Colonic mucosa (tissue), 4 donors: ENCODE measurements around the gene PHTF2. TPM values are rescaled to one million over a fixed set of nuclear protein-coding genes. Genes with fewer than 3 reads are reported as not detected.

ENCODE experiments used
- DNase-seq: peaks from one replicate; pipeline ENCODE4 v3.0.0-alpha.2; 2020
- H3K27ac ChIP-seq: fragments of 200-600 bp; one replicate; pipeline ENCODE4 v1.8.0; 2021
- H3K27me3 ChIP-seq: fragments of 200-600 bp; one replicate; pipeline ENCODE4 v1.8.0; 2021
- H3K36me3 ChIP-seq: fragments of 200-600 bp; one replicate; pipeline ENCODE4 v1.8.0; 2021
- H3K4me1 ChIP-seq: fragments of 200-600 bp; one replicate; pipeline ENCODE4 v1.8.0; 2021; ENCODE audit warnings: mild to moderate bottlenecking
- H3K4me3 ChIP-seq: fragments of 200-600 bp; one replicate; pipeline ENCODE4 v1.8.0; 2021
- H3K9ac ChIP-seq, 2 donors: one replicate each; pipeline ENCODE4 v1.7.0; 2013; ENCODE audit warnings: control low read depth in 2 of 2, low read depth in 2 of 2, low read length in 2 of 2
- H3K9me3 ChIP-seq: fragments of 200-600 bp; one replicate; pipeline ENCODE4 v1.8.0; 2021
- intact Hi-C: fragments of 100-400 bp; cut with DNase I; formaldehyde crosslinking; loops from one replicate; pipeline ENCODE4 v1.14.1; 2022
- total RNA-seq, 2 donors: library from RNA; stranded (reverse); fragmentation: NEBNext Ultra II Directional in 1 of 2; extraction: Animal tissue kit (Norgen Biotek cat#: 25700) in 1 of 2; gene quantifications; one replicate each; pipeline ENCODE4 v1.2.1, GENCODE V29; 2021
- TF ChIP-seq, protein P1 (sequence below): fragments of 200-600 bp; IDR thresholded peaks from one replicate; pipeline ENCODE4 v1.8.0; 2022; ENCODE audit warnings: antibody characterized with exemption, mild to moderate bottlenecking
- donor health status: healthy.
- donor health status: DM: no; HTN: no; CAD: no.
- donor health status: DM: no; HTN: no; CAD: no.

PHTF2 gene
- total RNA-seq, 2 donors from 2014 or later: 9.7 to 13.9 TPM

GRCh38 chr7:77799078-77799964 is 748 bp downstream of the PHTF2 start:
- Histone ChIP-seq H3K4me3 (peak overlapping the region; percentile 89), H3K9me3 (no peaks in the 10 kb centered on the region), H3K27me3 (no peaks in the 10 kb centered on the region), H3K36me3 (no peaks in the 10 kb centered on the region), H3K4me1 (peaks cover 11% of the 10 kb centered on the region), H3K9ac (peak overlapping the region; percentile 93 to 100), H3K27ac (peak overlapping the region; percentile 90)
- DNase-seq: peak; percentile 53
- intact Hi-C loops: no loop called here
- TF ChIP-seq, protein P1, sequence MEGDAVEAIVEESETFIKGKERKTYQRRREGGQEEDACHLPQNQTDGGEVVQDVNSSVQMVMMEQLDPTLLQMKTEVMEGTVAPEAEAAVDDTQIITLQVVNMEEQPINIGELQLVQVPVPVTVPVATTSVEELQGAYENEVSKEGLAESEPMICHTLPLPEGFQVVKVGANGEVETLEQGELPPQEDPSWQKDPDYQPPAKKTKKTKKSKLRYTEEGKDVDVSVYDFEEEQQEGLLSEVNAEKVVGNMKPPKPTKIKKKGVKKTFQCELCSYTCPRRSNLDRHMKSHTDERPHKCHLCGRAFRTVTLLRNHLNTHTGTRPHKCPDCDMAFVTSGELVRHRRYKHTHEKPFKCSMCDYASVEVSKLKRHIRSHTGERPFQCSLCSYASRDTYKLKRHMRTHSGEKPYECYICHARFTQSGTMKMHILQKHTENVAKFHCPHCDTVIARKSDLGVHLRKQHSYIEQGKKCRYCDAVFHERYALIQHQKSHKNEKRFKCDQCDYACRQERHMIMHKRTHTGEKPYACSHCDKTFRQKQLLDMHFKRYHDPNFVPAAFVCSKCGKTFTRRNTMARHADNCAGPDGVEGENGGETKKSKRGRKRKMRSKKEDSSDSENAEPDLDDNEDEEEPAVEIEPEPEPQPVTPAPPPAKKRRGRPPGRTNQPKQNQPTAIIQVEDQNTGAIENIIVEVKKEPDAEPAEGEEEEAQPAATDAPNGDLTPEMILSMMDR: no peak

- peak overlapping the region; percentile 48 for H3K27ac ChIP-seq
- intact Hi-C loops: no loop called here
- no peaks in the 10 kb centered on the region for H3K9me3 ChIP-seq
- TF ChIP-seq, protein P1: no peak
- peaks cover 11% of the 10 kb centered on the region for H3K4me1 ChIP-seq
- H3K4me3 ChIP-seq: no peak overlapping the region
- peak; percentile 31 for DNase-seq
- no peaks in the 10 kb centered on the region for H3K36me3 ChIP-seq
- peak overlapping the region in 1 of 2 donors; percentile 62 for H3K9ac ChIP-seq
- no peaks in the 10 kb centered on the region for H3K27me3 ChIP-seq
These were observed 1.6 kb downstream of the PHTF2 start for GRCh38 chr7:77800158-77800557.

DNA sequence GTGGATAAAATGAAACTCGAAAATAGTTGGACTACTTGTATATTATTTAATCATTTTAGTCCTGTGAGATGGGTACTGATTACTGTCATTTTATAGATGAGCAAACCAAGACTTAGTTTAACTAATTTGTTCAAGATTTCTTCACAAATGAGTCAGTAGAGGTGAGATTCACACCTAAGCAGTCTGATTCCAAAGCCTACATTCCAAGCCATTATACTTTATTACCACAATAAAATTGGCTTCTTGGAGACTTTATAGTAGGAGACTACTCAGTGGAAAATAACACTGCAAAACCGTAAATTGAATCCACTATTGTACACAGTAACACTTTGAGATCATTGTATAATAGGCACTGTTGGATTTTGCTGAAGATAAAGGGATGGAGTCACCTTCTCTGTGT is 2.2 kb downstream of the PHTF2 start:
- Histone ChIP-seq H3K36me3 (no peaks in the 10 kb centered on the region), H3K27ac (peak overlapping the region; percentile 48), H3K4me1 (peaks cover 11% of the 10 kb centered on the region), H3K9me3 (no peaks in the 10 kb centered on the region), H3K4me3 (no peak overlapping the region), H3K9ac (no peak overlapping the region), H3K27me3 (no peaks in the 10 kb centered on the region)
- intact Hi-C loops: no loop called here
- no peak for DNase-seq
- TF ChIP-seq, protein P1: no peak

GRCh38 chr7:77802557-77803405 is 4.2 kb downstream of the PHTF2 start:
- no peak overlapping the region for H3K27ac ChIP-seq
- no peaks in the 10 kb centered on the region for H3K9me3 ChIP-seq
- TF ChIP-seq, protein P1: no peak
- H3K36me3 ChIP-seq: no peaks in the 10 kb centered on the region
- H3K9ac ChIP-seq: no peak overlapping the region
- H3K4me3 ChIP-seq: no peak overlapping the region
- H3K4me1 ChIP-seq: peaks cover 5% of the 10 kb centered on the region
- intact Hi-C loops: no loop called here
- H3K27me3 ChIP-seq: no peaks in the 10 kb centered on the region
- no peak for DNase-seq

GRCh38 chr7:77806425-77806824 is 7.9 kb downstream of the PHTF2 start:
- Histone ChIP-seq H3K27ac (no peak overlapping the region), H3K36me3 (no peaks in the 10 kb centered on the region), H3K27me3 (no peaks in the 10 kb centered on the region), H3K4me1 (peaks cover 2% of the 10 kb centered on the region), H3K9ac (no peak overlapping the region), H3K9me3 (no peaks in the 10 kb centered on the region), H3K4me3 (no peak overlapping the region)
- TF ChIP-seq, protein P1: no peak
- intact Hi-C loops: no loop called here
- no peak for DNase-seq
